ENCODE measurements around the gene STAM2.

GRCh38 chr2:152120430-152120829, 55.1 kb downstream of the STAM2 start:
- TF ChIP-seq ZFP3 (CRISPR knock-in tag; IDR thresholded peaks at IDR 0.05) (no peak), BACH2 (CRISPR knock-in tag; IDR thresholded peaks at IDR 0.05; ENCODE audit: borderline replicate concordance) (no peak), ZC3H10 (CRISPR knock-in tag; IDR thresholded peaks at IDR 0.05) (no peak), ZFP30 (CRISPR knock-in tag; IDR thresholded peaks at IDR 0.05) (no peak), ESRRG (CRISPR knock-in tag; IDR thresholded peaks at IDR 0.05) (no peak), ISL1 (CRISPR knock-in tag; IDR thresholded peaks at IDR 0.05) (no peak)

Measured in SK-N-SH treated with all-trans-retinoic acid at 6 μM for 48 hours (cell line).